Mucosa of gallbladder (tissue), 1 donor: ENCODE measurements around the gene KPNA5. TPM values are rescaled to one million over a fixed set of nuclear protein-coding genes. Genes with fewer than 3 reads are reported as not detected.

Experiments
- total RNA-seq: library from RNA; stranded (reverse); gene quantifications from one replicate; pipeline ENCODE4 v1.2.1, GENCODE V29; 2021
- donor health status: DM: no; HTN: no; CAD: no.

The KPNA5 gene
- total RNA-seq, 1 donor from 2014 or later, result 11.9 TPM

Other genes with a start within 250 kb of the KPNA5 start
- 4.8 TPM for gene CALHM6, start 219.8 kb upstream of the KPNA5 start, total RNA-seq
- gene CALHM5, start 169.6 kb upstream of the KPNA5 start, total RNA-seq, result 1.8 TPM
- gene TRAPPC3L, start 135.5 kb upstream of the KPNA5 start, total RNA-seq, result not detected
- gene CALHM4, start 127.5 kb upstream of the KPNA5 start, total RNA-seq, result not detected
- 35.1 TPM for gene RWDD1, start 109.7 kb upstream of the KPNA5 start, total RNA-seq
- gene RSPH4A, start 64.7 kb upstream of the KPNA5 start, total RNA-seq, result 0.49 TPM
- 9.6 TPM for gene ZUP1, start 12.4 kb upstream of the KPNA5 start, total RNA-seq
- gene FAM162B, start 84.5 kb downstream of the KPNA5 start, total RNA-seq, result 2.7 TPM
- not detected for gene GPRC6A, start 147.9 kb downstream of the KPNA5 start, total RNA-seq
- not detected for gene RFX6, start 196.0 kb downstream of the KPNA5 start, total RNA-seq